Measurements from ENCODE around the gene HSD11B1. TPM values are rescaled to one million over a fixed set of nuclear protein-coding genes. Genes with fewer than 3 reads are reported as not detected.

Gene HSD11B1
- total RNA-seq, 2 donors from 2014 or later = 3.7 to 17.2 TPM

- TF ChIP-seq CTCF (IDR thresholded peaks at IDR 0.05) = no peak
- H3K27ac ChIP-seq = peak overlapping the region; percentile 7 to 46
- no peaks in the 10 kb centered on the region for H3K36me3 ChIP-seq
- no peak for DNase-seq (ENCODE audit: low spot score)
- H3K9me3 ChIP-seq = no peaks in the 10 kb centered on the region
- H3K4me3 ChIP-seq = no peak overlapping the region
- no peaks in the 10 kb centered on the region for H3K27me3 ChIP-seq
- H3K4me1 ChIP-seq = peaks cover 0 to 18% of the 10 kb centered on the region in 2 donors
Measured at GRCh38 chr1:209746451-209747165, 42.0 kb downstream of the HSD11B1 start.

- Histone ChIP-seq H3K27me3 (no peaks in the 10 kb centered on the region), H3K36me3 (no peaks in the 10 kb centered on the region), H3K4me1 (peaks cover 0 to 10% of the 10 kb centered on the region in 2 donors), H3K9me3 (no peaks in the 10 kb centered on the region), H3K27ac (peak overlapping the region; percentile 46 to 67), H3K4me3 (peak overlapping the region; percentile 4 to 29)
- peak; percentile 95 to 96 for TF ChIP-seq CTCF (IDR thresholded peaks at IDR 0.05)
- peak; percentile 95 for DNase-seq (ENCODE audit: low spot score)
Measured at GRCh38 chr1:209747580-209748262, 43.1 kb downstream of the HSD11B1 start.

GRCh38 chr1:209748620-209749019 lies 44.0 kb downstream of the HSD11B1 start:
- no peak for DNase-seq (ENCODE audit: low spot score)
- no peak overlapping the region for H3K27ac ChIP-seq
- H3K4me3 ChIP-seq = no peak overlapping the region
- peaks cover 0 to 4% of the 10 kb centered on the region in 2 donors for H3K4me1 ChIP-seq
- H3K9me3 ChIP-seq = no peaks in the 10 kb centered on the region
- no peak for TF ChIP-seq CTCF (IDR thresholded peaks at IDR 0.05)
- no peaks in the 10 kb centered on the region for H3K36me3 ChIP-seq
- no peaks in the 10 kb centered on the region for H3K27me3 ChIP-seq

- DNase-seq (ENCODE audit: low spot score) = no peak
- no peaks in the 10 kb centered on the region for H3K27me3 ChIP-seq
- no peaks in the 10 kb centered on the region for H3K9me3 ChIP-seq
- peaks cover 0 to 4% of the 10 kb centered on the region in 2 donors for H3K4me1 ChIP-seq
- no peaks in the 10 kb centered on the region for H3K36me3 ChIP-seq
- H3K27ac ChIP-seq = no peak overlapping the region
- H3K4me3 ChIP-seq = no peak overlapping the region
- no peak for TF ChIP-seq CTCF (IDR thresholded peaks at IDR 0.05)
Measured at GRCh38 chr1:209749205-209749604, 44.6 kb downstream of the HSD11B1 start.

- Histone ChIP-seq H3K27ac (no peak overlapping the region), H3K27me3 (no peaks in the 10 kb centered on the region), H3K4me1 (peaks cover 0 to 4% of the 10 kb centered on the region in 2 donors), H3K36me3 (no peaks in the 10 kb centered on the region), H3K4me3 (no peak overlapping the region), H3K9me3 (no peaks in the 10 kb centered on the region)
- no peak for TF ChIP-seq CTCF (IDR thresholded peaks at IDR 0.05)
- DNase-seq (ENCODE audit: low spot score) = no peak
Measured at GRCh38 chr1:209749670-209750323, 45.2 kb downstream of the HSD11B1 start.

Data from right atrium auricular region (tissue), 2 donors.